OCI-LY1 (cell line): ENCODE data around the gene EML1.

Source experiments
- H2AFZ ChIP-seq: fragments of 200-600 bp; sonication (generic), shearing (Covaris generic); 2 replicates; pipeline ENCODE4 v1.6.0; 2014; ENCODE audit warnings: antibody characterized with exemption, mild to moderate bottlenecking, low read length
- H3F3A ChIP-seq: fragments of 200-600 bp; sonication (generic), shearing (Covaris generic); 2 replicates; pipeline ENCODE4 v1.6.0; 2014; ENCODE audit warnings: mild to moderate bottlenecking, antibody characterized with exemption, low read length, moderate library complexity; ENCODE audit not compliant: insufficient read depth
- H3K27ac ChIP-seq: fragments of 200-600 bp; sonication (generic); 2 replicates; pipeline ENCODE4 v1.5.1; 2014; ENCODE audit warnings: low read length, mixed run types, mild to moderate bottlenecking, low read depth; ENCODE audit not compliant: poor library complexity, severe bottlenecking
- H3K27me3 ChIP-seq: fragments of 200-600 bp; sonication (generic); 2 replicates; pipeline ENCODE4 v1.6.0; 2014; ENCODE audit warnings: antibody characterized with exemption, mild to moderate bottlenecking, low read length, moderate library complexity; ENCODE audit not compliant: insufficient read depth
- H3K36me3 ChIP-seq: fragments of 200-600 bp; sonication (generic); 2 replicates; pipeline ENCODE4 v1.6.1; 2014; ENCODE audit warnings: mild to moderate bottlenecking, antibody characterized with exemption, low read length, moderate library complexity, mixed read lengths; ENCODE audit not compliant: insufficient read depth
- H3K4me1 ChIP-seq: fragments of 200-600 bp; sonication (generic); 2 replicates; pipeline ENCODE4 v1.5.1; 2014; ENCODE audit warnings: mild to moderate bottlenecking, low read length, moderate library complexity; ENCODE audit not compliant: insufficient read depth, severe bottlenecking
- H3K4me2 ChIP-seq: fragments of 200-600 bp; sonication (generic), shearing (Covaris generic); 2 replicates; pipeline ENCODE4 v1.6.1; 2014; ENCODE audit warnings: low read length
- H3K4me3 ChIP-seq: fragments of 200-600 bp; sonication (generic); 2 replicates; pipeline ENCODE4 v1.5.1; 2014; ENCODE audit warnings: low read length, low read depth, mild to moderate bottlenecking, mixed read lengths; ENCODE audit not compliant: poor library complexity, severe bottlenecking
- H3K79me2 ChIP-seq: fragments of 200-600 bp; shearing (Covaris generic); 2 replicates; pipeline ENCODE4 v1.6.1; 2016; ENCODE audit warnings: mixed run types, low read length, mixed read lengths; ENCODE audit not compliant: insufficient read depth
- H3K9ac ChIP-seq: fragments of 200-600 bp; sonication (generic), shearing (Covaris generic); 2 replicates; pipeline ENCODE4 v1.6.1; 2014; ENCODE audit warnings: mild to moderate bottlenecking, low read length, mixed read lengths
- H3K9me2 ChIP-seq: fragments of 200-600 bp; sonication (generic), shearing (Covaris generic); 2 replicates; pipeline ENCODE4 v1.6.1; 2014; ENCODE audit warnings: low read depth, mild to moderate bottlenecking, low read length, mixed read lengths
- H3K9me3 ChIP-seq: fragments of 200-600 bp; shearing (Covaris generic); 2 replicates; pipeline ENCODE4 v1.6.1; 2014; ENCODE audit warnings: low read length, mixed read lengths
- H4K20me1 ChIP-seq: fragments of 200-600 bp; sonication (generic), shearing (Covaris generic); 2 replicates; pipeline ENCODE4 v1.6.0; 2016; ENCODE audit warnings: mild to moderate bottlenecking, low read length; ENCODE audit not compliant: insufficient read depth
- CTCF ChIP-seq: fragments of 200-600 bp; sonication (generic), shearing (Covaris generic); IDR thresholded peaks from 2 replicates; pipeline ENCODE4 v1.5.1; 2017; ENCODE audit warnings: mild to moderate bottlenecking, antibody characterized with exemption, low read length, moderate library complexity, mixed read lengths
- EZH2 ChIP-seq: fragments of 200-600 bp; sonication (generic), shearing (Covaris generic); IDR thresholded peaks from 2 replicates; pipeline ENCODE4 v1.8.0; 2017; ENCODE audit warnings: borderline replicate concordance, mixed run types, mild to moderate bottlenecking, antibody characterized with exemption, low read length, moderate library complexity, mixed read lengths

Gene EML1

GRCh38 chr14:99846808-99847207 is 53.6 kb downstream of the EML1 start:
- no peak for TF ChIP-seq CTCF
- no peak for TF ChIP-seq EZH2
- Histone ChIP-seq H3K27me3 (no peaks in the 10 kb centered on the region), H3K9me2 (no peaks in the 10 kb centered on the region), H3K9me3 (no peaks in the 10 kb centered on the region), H3K4me3 (no peak overlapping the region), H3K79me2 (no peaks in the 10 kb centered on the region), H3K27ac (no peak overlapping the region), H3K4me2 (no peak overlapping the region), H3K9ac (no peak overlapping the region), H3K36me3 (no peaks in the 10 kb centered on the region), H3K4me1 (no peaks in the 10 kb centered on the region), H3F3A (no peaks in the 10 kb centered on the region), H4K20me1 (no peaks in the 10 kb centered on the region), H2AFZ (no peak overlapping the region)

GRCh38 chr14:99850709-99851108 is 57.5 kb downstream of the EML1 start:
- H3K79me2 ChIP-seq: no peaks in the 10 kb centered on the region
- no peaks in the 10 kb centered on the region for H3K36me3 ChIP-seq
- no peak overlapping the region for H3K4me3 ChIP-seq
- no peaks in the 10 kb centered on the region for H3K9me3 ChIP-seq
- H3K27me3 ChIP-seq: no peaks in the 10 kb centered on the region
- no peak overlapping the region for H3K27ac ChIP-seq
- H3K4me2 ChIP-seq: no peak overlapping the region
- no peaks in the 10 kb centered on the region for H4K20me1 ChIP-seq
- no peaks in the 10 kb centered on the region for H3K4me1 ChIP-seq
- no peak overlapping the region for H3K9ac ChIP-seq
- no peak overlapping the region for H2AFZ ChIP-seq
- TF ChIP-seq EZH2: no peak
- TF ChIP-seq CTCF: no peak
- H3K9me2 ChIP-seq: no peaks in the 10 kb centered on the region
- H3F3A ChIP-seq: no peaks in the 10 kb centered on the region

GRCh38 chr14:99852578-99852977 is 59.4 kb downstream of the EML1 start:
- Histone ChIP-seq H3K27ac (no peak overlapping the region), H3K4me2 (no peak overlapping the region), H3K9ac (no peak overlapping the region), H3K9me2 (no peaks in the 10 kb centered on the region), H4K20me1 (no peaks in the 10 kb centered on the region), H3K4me3 (no peak overlapping the region), H3K79me2 (no peaks in the 10 kb centered on the region), H3K27me3 (no peaks in the 10 kb centered on the region), H2AFZ (no peak overlapping the region), H3K4me1 (no peaks in the 10 kb centered on the region), H3F3A (no peaks in the 10 kb centered on the region), H3K9me3 (no peaks in the 10 kb centered on the region), H3K36me3 (no peaks in the 10 kb centered on the region)
- no peak for TF ChIP-seq CTCF
